ENCODE measurements around the gene SMC1B.
"Not testable (repeated sequence)": the region's sequence is repeated elsewhere in the genome, so short reads cannot be mapped to it uniquely, and the experiment has no call there.

SMC1B gene

DNA sequence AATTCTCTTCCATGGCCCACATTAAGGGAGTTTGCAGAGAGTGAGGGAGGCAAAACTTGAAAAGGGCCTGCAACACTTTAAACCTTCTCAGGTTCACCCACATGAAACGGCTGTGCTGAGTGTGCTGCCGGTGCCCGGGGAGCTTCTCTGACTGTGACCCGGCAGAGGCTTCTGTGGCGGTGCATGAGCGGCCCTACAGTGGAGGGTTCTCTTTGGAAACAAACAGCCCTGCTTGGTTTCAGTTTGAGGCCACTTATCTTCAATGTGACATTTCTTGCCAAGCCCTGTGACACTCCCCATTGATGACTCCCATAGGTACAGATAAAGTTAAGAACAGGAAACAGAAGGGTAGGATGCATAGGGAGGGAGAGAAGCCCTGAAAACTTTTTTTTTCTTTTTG lies 71.9 kb downstream of the SMC1B start:
- DNase-seq (ENCODE audit: low spot score), result peak; percentile 78

DNA sequence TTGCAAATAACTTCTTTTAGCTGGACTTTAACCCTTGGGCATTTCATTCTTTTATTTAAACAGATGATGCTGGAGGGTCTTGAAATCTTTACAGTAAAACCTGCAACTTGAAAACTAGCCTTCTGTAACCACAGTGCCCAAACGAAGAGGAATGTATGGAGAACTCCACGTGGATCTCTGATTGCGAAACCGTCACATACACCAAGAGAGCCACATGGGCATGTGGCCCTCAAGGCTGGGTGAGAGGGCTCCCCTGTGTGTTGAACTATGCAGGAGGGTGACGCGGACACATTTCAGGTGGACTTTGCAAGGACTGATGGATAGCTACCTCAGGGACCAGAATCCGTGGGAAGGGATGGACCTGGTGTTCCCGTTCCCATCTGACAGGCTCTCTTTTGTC lies 73.1 kb downstream of the SMC1B start:
- DNase-seq (ENCODE audit: low spot score), result no peak

DNA sequence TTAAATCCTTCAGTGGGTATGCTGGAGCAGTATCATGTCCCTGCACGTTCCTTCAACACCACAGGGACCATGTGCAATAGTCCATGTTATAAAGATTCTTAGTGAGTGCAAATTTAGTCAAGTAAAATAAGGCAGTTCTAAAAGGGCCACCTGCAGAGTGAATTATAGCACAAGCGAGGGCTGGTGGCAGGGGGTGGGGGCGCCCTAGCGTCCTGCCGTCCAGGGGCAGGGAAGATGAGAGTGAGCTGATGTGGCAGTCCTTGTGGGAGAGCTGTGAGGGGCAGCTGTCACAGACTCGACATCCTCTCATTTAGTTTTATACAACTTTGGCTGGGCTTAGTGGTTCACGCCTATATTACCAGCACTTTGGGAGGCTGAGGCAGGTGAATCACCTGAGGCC lies 74.6 kb downstream of the SMC1B start:
- DNase-seq (ENCODE audit: low spot score), result no peak

DNA sequence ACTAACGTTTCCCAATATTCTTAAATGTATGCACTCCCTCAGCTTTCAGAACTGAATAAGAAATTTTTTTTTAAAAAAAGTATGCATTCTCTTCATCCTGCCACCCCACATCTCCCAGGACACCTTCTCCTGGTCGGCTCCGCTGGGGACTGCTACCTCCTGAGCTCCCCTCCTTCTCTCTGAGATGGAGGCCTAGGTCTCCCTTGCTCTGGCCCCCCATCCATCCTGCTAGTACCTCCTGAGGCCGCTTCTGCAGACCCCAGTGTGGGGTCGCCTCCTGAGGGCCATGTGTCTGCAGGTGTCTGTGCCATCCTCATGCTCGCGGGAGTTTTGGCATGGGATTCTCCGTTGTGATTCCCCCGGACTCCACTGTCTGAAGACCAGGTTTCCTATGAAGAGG lies 75.9 kb downstream of the SMC1B start:
- no peak for DNase-seq (ENCODE audit: low spot score)

DNA sequence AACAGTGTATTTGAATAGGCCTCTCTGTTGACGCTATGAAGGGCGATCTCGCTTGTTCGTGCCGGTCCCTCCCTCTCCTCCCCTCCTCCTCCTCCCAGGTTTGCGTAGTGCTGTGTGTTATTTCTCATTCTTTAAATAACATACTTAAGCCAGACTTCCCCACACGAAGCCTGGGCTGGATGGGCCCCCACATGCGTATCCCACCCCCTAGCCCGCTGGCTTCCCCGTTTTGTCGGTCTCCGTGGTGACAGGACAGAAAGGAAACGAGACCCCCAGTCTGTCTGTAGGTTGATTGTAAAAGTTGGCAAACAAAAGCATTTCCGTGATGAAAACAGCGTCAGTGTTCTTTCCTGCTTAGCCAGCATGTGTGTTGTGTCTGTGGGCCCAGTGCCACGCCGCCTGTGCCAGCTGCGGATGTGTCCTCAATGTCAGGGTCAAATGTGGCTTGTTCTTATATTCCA lies 76.4 kb downstream of the SMC1B start:
- DNase-seq (ENCODE audit: low spot score), result no peak

DNA sequence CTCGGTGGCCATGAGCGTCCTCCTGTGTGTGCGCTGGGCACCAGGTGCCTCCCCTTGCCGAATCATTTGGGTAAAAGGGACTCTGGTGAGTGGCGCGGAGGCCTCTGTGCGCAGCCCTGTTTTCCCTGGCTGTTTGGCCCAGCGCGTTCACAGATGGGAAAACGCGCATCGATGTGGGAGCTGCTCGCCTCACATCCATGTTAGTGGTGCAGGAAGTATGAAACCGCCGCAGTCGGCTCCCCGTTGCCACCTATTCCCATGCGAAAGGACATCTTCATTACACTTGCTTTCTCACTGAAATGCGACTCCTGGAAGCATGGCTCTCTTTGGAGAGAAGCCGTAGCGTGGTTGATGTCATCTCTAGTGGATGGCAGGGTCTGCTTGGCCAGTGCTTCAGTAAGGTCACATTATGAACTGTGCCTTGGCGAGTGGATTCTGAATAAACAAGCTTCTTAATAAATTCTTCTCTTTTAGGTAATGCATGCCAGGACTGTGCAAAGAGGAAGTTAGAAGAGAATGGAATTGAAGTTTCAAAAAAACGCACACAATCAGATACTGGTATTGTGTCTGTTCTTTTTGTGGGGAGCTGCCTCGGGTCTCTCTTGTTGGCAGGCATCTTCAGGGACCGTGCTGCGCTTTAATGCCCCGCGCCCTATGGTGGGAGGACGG lies 77.4 kb downstream of the SMC1B start:
- no peak for DNase-seq (ENCODE audit: low spot score)

DNA sequence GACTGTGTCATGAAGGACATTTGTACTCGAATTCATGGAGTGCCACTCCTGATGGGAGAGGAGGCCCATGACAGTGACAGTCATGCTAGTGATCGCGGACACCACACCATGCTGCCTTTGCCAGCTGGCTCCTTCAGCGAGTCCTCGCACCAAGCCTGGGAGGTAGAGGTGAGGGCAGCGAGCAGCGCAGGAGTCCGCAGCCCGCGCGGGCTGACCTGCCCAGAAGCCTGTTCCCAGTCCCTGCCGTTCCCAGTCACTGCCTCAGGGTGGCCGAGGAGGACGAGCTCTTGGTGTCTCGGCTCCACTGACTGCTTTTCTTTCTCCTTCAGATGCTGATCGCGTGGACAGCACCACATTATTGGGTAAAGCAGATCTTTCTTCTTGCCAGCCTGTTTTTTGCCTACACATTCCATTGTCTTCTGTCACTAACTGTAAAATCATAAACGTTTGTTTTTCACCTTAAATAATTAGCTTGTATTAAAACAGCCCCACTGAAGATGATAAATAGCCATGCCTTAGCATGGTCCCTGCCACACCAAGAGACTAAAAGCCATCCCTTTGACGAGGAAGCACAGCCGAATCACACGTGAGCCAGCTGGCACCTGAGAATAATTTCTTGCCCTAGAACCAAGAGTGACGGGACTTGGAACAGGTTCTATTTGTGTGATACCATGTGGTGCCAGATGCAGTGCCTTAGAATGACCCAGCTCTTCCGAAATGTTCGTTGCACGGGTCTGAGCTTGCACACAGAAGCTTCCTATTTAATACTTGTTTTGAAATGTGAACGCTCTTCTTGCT lies 78.2 kb downstream of the SMC1B start:
- DNase-seq (ENCODE audit: low spot score), result no peak

DNA sequence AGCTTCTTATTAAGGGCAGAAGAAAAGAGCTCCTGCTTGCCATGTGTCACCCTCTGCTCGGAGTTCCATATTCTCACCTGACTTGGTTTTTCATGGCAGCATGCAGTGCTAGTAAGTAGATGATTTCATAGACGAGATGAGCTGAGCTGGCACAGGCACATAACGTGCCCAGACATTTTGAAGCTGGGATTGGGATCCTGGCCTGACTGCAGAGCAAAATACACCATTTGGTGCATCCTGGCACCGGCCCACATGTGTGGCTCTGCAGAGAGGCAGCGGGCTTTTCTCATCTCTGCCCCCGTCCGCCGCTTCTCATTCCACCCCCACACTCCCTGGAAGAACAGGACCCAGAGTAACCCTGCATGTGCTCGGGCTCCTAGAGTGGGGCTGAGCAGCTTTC lies 78.9 kb downstream of the SMC1B start:
- DNase-seq (ENCODE audit: low spot score), result no peak

DNA sequence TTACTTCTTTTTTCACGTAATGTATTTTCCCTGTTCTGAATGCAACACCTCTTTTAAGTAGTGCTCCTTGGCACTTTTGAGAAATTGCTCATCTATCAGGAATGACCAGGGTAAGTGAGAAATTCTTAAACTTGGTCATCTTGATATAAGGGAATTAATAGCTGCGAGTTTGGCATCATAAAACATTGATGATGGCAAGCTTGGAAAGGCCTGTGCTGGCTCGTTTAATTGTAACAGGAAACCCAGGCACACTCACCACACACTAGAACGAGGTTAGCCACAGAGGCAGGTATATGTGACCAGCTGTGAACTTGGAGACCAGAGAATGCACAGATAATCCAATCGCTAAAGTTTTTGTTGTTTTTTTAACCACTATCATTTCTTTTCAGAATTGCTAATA lies 79.3 kb downstream of the SMC1B start:
- no peak for DNase-seq (ENCODE audit: low spot score)

DNA sequence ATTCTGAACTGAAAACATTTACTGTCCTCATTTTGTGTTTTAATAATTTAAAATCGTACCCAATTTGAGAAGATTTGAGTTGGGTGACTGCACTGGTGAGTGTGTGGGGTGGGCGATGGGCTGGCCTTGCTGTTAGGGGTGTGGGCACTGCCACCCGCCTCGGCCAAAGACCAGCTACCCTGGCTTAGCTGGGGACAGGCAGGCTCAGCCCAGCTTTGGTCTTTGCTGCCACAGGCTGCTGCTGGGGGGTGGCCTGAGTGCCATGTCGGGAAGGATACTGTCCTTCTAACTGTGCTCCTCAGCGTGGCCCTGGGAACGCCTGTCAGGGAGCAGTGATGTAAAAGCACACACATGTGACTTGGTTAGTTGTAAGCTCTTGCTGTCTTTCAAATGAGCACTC lies 81.4 kb downstream of the SMC1B start:
- no peak for DNase-seq (ENCODE audit: low spot score)

DNA sequence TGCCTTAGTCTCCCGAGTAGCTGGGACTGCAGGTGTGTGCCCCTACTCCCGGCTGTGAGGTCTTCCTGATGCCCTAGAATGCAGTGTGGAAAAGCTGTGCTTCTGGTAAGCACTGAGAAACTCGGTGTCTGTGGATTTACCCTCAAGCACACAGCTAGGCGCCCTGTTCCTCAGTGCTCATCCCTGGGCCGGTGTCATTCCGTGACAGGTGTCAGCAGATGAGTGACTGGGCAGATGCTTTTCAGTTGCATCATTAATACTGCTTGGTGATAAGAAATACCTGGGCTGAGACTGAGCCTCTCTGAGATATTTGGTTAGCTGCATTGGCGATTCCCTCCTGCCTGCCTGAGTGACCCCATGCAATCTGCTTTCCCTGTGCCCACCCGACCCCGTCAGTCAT lies 81.9 kb downstream of the SMC1B start:
- DNase-seq (ENCODE audit: low spot score), result no peak

DNA sequence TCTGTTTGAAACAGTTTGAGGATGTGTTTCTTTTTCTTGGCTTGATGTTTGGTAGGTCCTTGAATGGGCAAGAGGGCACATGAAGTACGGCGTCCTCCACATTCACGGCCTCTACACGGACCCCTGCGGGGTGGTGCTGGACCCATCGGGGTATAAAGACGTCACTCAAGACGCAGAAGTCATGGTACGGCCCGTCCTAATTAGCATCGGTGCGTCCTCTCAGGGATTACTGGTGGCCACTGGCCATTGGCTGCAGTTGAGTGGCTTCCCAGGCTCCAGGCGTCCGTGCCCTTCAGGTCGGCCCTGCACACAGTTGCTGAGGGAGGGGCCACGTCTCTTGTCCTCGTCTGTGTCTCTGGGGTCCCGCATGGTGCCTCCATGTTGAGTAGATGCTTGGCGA lies 82.9 kb downstream of the SMC1B start:
- DNase-seq (ENCODE audit: low spot score), result no peak

DNA sequence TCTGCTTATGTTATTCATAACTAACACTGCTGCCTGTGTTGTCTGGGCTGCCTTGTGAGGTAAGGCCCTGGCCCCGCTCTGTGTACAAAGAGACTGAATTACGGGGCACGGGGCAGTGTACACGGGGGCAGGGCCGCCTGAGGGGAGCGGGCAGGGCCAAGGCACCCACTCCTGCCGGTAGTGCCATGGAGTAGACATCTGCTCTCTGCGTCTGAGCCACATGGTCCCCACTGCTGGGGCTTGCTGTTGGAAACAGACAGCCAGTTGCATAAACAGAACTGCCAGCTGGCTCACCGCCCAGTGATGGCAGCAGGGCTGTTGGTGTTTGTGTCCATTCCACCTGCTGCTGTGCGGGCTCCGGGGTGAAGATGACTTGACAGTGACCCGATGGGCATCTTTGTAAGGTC lies 83.9 kb downstream of the SMC1B start:
- peak; percentile 36 for DNase-seq (ENCODE audit: low spot score)

DNA sequence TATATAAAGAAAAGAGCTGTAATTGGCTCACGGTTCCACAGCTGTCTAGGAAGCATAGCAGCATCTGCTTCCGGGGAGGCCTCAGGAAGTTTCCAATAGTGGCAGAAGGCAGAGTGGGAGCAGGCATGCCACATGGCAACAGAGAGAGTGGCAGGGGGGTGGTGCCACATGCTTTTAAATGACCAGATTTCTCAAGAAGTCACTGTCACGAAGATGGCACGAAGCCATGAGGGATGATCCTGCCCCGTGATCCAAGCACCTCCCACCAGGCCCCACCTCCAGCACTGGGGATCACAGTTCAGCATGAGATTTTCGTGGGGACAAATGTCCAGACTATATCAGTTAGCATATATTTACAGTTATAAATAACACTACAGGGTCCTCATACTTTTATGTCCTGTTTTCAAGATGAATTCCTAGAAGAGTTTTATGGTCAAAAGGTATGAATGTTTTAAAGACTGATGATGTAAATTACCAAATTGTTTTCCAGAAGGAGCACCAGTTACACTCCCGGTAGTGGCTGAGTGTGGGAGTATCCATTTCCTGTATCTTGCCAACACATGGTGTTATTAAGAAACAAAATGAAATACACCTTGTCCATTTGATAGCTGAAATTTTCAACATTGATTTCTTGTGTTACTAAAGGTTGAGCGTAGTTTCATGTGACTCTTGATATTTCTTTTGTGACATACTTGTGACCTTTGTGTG lies 84.4 kb downstream of the SMC1B start:
- DNase-seq (ENCODE audit: low spot score), result peak; percentile 77

DNA sequence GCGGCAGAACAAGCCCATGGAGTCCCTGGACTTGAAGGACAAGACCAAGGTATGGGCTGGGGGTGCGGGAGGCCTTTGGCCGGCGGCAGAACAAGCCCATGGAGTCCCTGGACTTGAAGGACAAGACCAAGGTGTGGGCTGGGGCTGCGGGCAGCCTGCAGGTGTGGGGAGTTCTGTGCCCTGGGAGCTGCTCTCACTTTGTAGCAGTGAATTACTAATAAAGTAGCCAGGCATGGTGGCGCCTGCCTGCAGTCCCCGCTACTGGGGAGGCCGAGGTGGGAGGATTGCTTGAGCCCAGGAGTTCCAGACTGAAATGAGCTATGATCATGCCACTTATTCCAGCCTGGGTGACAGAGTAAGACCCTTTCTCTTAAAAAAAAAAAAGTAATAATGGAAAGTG lies 85.1 kb downstream of the SMC1B start:
- not testable (repeated sequence) for DNase-seq (ENCODE audit: low spot score)

DNA sequence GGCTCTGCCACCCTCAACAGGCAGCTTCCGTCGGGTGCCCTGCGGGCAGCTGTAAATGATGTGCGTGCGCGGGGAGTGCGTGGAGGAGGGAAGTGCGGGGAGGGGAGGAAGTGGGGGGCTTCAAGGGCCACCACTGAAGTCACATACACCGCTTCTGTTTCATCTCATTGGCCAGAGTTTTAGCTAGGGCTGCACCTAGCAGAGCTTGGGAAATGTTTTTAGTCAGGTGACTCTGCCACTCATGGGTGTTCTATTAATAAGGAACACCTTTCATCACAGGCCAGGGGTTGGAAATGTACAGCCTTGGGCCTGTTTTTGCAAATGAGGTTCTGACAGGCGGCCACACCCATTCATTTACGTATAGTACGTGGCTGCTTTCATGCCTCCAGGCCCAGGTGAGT lies 89.1 kb downstream of the SMC1B start:
- no peak for DNase-seq (ENCODE audit: low spot score)

DNA sequence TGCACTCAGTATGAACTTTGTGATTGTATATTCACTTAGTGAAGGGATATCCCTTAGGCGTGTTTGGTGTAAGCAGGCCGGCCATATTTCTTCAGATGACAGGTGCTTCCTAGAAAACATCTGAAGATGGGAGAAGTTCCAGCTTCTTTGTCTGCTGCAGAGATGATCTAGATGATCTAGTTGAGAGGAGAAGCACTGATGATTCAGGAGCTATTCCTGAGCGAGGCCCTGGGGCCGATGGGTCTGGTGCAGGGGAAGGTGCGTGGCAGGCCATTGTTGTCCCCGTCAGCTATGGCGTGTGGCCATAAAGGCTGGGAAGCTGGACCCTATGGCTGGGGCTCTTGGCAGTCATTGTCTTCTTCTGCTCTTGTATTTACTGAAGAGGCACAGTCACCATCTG lies 89.7 kb downstream of the SMC1B start:
- no peak for DNase-seq (ENCODE audit: low spot score)

DNA sequence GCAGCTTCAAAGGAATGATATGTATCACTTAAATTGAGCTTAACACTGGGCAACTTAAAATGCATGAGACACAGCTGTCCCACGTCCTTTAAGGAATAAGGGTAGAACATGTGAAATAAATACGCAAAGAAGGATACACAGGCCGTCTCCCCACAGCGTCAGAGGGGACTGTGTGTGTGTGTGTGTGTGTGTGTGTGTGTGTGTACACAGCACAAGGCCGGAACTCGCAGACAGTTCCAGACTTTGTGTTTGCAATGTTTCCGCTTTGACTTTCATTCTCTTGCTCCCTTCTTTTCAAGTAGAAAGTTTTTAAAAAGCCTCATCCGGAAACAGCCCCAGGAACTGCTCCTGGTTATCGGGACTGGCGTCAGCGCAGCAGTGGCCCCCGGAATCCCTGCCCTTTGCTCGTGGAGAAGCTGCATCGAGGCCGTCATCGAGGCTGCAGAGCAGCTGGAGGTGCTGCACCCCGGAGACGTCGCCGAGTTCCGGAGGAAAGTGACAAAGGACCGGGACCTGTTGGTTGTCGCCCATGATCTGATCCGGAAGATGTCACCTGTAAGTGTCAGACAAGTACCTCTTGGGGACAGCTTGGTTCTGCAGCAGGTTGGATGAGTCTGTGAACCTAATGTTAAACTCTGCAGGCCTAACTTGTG lies 90.4 kb downstream of the SMC1B start:
- no peak for DNase-seq (ENCODE audit: low spot score)

DNA sequence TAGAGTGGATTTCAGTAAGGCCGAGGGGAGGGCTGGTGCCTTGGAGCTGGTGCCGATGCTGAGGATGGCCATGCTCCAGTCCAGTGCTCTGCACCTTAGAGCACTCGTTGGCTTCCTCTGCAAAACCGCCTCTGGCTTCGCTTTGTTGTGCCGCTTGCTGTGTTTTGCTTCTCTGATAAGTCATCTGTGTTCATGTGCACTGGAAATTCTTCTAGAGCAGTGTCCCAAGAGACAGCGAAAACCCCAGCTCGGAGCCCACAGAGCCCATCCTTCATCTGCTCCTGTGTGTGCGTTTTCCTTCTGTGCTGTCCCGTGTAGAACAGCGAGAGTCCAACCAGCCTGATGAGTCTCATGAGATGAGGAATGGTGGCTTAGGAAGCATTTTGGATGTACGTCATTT lies 91.6 kb downstream of the SMC1B start:
- DNase-seq (ENCODE audit: low spot score), result no peak

DNA sequence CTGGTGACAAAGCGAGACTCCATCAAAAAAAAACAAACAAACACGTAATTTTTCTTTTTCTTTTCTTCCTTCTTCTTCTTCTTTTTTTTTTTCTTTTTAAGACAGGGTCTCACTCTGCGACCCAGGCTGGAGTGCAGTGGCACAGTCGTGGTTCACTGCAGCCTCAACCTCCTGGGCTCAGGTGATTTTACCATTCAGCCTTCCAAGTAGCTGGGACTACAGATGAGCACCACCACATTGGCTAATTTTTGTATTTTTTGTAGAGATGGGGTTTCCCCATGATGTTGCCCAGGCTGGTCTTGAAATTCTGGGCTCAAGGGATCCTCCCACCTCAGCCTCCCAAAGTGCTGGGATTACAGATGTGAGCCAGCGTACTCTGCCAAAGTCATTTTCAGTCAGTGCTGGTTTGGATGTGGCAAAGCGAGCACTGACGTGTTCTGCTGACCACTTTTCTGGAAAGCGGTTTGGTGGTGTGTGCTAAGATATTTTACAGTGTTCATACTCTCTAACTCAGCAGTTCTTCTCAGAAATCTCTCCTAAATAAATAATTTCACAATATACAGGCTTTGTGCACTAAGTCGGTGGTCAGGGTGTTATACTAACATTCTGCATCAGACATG lies 92.9 kb downstream of the SMC1B start:
- DNase-seq (ENCODE audit: low spot score), result no peak

DNA sequence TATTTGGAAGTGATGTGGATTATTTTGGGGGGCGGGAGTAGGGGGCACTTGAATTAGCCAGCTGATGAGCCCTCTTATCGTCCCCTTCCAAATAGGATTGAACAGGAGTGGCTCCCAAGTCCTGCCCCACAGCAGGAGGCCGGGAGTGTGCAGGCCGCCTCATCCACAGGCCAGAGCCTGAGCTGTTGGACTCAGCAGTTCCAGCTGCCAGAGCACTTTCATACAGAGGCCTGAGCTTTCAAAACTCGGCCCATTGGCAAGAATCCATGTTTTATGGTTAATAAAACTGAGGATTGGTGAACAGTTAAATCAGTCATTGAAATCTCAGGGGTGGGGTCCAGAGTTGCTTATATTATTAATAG lies 94.1 kb downstream of the SMC1B start:
- DNase-seq (ENCODE audit: low spot score), result no peak
